CD4-positive, alpha-beta T cell treated with Interleukin-21 for 1 hour (primary cell): Measurements from ENCODE around the gene WDR46.
A peak's percentile ranks its signal among the peaks of the same experiment; 100 is the strongest.

Experiments
- DNase-seq: peaks from one replicate; pipeline ENCODE4 v3.0.0-alpha.2; 2020

WDR46 gene

DNA sequence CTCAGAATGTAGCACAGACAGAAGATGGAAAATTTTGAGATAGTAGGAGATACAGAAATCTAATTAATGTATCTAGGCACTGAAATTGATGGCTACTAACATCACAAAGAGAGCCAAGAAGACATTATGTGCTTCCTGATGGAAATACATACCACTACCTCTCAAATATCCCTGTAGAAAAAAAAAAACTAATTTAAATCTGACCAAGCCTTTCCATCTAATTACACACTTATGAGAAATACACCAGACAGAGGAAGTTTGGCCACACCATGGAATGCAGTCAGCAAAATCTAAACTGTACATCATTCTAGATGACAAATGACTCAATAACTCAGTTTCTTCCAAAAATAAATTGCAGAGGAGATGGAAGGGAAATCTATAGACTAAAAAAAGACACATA lies 36.3 kb downstream of the WDR46 start:
- DNase-seq = no peak

DNA sequence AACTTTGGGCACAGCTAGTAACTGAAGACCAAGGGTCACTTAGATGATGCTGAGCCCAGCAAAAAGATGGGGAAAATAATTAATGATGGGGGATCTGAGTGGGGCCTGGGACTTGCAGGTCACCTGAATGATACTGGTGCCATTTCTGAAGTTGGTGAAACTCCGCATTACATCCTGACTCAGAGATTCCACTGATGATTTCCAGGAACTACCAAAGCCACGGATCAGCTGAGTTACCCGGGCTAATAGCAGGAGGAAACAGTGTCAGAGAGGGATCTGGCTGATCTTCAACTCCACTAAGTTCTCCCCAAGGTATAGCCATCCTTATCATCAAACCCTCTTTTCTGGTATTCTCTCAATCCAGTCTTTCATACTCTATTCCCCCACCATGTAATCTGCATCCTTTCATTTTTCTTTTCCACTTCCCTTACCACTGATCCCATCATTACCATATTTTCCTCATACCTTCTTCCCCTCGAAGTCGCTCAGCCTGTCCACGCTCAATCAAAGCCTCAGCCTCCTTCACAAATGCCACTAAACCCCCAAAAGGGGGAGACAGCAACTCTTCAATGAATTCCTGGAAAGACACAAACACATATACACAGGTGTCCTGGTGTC lies 37.5 kb downstream of the WDR46 start:
- DNase-seq = no peak

DNA sequence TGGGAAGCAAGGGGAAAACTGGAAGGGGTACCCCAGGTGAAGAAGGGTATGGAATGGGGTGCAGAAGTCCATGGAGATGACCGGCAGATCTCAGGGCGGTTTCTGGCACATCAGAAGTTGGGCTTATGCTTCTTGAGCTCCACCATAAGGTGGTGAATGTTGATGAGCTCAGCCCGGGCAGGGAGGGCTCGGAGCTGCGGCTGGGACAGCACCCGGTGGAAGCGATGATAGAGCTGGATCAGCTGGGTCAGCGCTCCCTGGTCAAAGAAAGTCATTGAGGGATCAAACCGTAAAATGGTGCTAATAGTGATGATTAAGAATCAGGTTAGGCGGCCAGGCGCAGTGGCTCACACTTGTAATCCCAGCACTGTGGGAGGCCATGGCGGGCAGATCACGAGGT lies 38.3 kb downstream of the WDR46 start:
- DNase-seq = no peak

DNA sequence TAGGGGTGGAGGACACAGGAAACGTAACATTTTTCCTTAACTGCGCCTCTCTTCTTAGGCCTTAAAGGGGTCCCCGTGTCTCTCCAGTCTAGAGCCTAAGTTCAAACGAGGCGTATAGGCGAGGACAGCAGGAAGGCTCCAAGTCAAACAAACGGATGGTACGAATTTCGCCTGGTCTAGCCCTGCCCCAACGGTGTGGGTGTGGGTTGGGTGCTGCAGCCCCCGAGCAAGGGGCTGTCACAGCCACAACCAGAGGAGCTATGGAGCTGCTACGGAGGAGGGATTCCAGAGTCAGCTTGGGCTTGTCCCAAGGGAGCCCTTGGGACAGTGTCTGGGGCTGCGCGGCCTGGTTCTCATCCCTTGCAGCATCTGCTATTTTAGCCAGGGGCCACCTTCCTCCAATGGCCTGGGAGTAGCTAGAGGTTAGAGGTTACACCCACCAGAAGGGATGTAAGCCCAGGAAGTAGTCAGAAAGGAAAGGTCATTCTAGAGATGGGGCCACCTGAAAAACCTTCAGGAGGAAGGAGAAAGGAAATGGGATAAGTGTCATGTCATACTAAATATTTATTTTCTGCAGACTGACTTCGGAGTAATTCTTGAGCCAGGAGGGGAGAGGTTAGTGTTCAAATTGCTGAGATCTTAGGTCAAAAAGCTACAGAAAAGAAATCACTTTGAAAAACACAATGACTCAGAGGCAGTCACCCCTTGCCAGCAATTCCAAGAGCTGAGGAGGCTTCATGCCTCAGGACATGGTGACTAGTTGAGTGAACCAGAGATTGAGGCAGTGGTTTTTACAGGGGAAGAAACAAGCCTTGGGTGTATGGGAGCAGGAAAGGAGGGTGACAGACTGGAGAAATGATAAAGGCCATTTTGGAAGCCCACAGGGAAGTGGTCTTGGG lies 39.1 kb downstream of the WDR46 start:
- DNase-seq = no peak

DNA sequence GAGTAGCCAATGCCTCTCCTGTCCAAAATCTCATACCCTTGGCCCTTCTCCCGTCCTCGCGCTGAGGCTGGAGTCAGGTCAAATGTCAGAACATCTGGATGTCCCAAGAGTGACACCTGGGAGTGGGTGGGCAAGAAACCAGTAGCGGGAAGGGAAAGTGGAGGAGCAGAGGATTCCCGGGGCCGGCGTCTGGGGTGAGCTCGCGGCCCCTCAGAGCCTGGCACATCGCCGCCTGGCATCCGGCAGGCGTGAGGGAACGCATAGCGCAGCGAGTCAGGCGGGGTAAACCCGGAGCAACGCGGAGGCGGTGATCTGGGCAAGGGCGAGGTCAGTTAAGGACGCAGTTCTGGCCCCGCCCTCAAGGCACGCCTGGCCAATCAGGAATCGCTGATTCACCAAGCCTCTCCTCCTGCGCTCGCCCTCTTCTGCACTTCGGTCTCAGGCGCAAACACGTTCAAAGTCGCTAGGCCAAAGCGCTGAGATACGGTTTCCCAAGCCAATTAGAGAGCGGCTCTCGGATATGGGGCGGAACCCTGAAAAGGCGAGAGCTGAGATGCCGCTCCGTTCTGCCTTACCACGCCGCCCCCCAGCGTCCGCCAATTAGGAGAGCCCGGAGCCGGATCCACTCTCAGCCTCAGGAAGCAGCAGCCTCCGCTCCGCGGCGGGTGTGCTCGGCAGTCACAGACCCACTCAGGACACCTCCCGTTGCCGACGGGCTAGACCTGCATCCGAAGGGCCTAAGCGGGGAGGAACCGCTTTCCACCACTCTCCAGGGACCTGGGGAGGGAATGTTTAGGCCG lies 39.9 kb downstream of the WDR46 start:
- peak; percentile 99 for DNase-seq

DNA sequence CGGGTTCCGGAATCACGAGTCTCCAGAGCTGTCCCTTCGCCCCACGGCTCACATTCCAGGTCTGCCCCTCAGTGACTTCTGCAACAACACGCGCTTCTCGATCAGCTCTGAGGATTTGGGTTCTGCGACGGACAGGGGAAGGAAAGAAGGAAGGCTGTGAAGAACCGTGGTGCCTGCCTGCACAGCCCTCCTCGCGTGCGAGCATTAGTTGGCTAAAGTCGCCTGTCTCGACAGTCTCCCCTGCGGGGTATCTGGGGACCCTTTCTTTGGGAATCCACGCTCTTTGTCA lies 40.5 kb downstream of the WDR46 start:
- DNase-seq = no peak

DNA sequence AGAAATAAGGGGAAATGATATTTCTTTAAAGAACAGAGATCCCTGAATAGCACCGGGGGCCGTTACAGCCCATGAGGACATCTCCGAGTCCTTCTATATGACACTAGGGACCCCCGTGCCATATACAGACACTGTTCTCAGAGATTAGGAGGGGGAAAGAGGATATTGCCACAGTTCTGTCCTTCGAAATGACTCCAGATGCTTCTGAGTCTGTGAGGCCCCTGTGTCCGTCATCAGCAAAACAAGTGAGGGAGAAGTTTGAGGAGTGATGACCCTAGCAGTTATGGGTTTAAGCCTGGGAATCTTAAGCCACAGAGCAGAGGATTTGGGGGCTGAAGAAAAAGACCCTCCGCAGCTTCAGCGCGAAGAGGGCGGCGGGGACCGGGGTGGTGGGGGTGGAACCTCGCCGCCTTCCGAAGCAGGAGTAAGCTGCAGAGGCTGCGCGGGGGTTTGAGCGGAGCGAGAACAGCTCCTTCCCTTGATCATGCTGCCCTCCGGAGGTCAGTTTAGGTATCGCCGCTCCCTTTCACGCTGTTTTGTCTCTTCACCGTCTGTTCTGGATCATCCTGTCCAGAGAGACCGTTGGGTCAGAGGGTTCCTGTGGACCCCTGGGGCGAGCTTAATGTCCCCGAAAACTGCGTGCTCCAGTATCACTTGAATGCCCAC lies 40.9 kb downstream of the WDR46 start:
- peak; percentile 90 for DNase-seq

DNA sequence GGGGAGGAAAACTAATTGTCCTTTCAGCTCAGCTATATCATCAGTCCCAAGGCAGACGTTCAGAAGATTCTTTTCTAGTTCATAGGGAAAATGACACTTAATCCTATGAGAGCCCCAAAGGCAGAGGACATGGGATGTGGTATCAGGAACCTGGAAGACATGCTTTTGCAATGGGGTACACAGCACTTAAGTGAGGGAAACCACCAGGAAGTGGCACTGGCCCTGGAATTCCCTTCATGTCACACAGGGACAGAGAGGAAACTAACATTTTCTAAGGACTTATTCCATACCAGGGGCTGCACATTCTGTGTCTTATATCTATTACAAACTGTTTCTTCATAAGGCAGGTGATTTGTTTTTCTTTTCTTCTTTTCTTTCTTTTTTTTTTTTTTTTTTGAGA lies 45.6 kb downstream of the WDR46 start:
- DNase-seq = no peak

DNA sequence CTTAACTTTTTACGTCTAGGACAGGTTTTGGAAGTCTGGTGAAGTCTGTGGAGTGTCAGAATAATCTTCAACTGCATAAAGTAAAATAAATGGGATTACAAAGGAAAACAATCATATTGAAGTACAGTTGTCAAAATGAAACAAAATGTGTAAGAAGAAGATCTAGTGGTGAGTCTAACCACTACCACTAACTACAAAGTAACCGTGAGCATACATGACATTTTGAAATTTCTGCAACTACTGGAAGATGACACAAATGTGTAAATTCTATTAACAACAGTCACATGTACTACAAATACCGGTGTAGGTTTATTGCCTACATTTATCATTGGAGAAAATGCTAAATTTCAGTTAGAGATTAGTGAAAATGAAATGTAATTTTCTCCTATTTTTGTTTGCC lies 47.1 kb downstream of the WDR46 start:
- no peak for DNase-seq

DNA sequence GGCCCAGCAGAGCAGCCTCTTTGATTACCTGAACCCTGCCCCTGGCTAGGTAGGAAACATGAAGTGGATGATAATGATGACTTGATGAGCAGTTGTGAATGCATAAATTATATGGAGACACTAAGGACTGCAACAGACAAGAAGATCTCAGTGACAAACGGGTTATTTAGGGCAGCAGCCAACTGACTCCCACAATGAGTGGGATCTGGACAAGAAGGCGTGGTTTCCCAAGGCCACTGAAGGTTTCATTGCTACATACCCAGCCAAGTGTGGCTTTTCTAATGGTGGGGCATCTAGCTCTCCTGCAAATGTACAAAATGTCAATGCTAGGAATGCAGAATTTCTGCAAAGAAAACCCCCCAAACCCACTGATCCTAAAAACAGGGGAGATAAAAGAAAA lies 51.3 kb downstream of the WDR46 start:
- DNase-seq = no peak

DNA sequence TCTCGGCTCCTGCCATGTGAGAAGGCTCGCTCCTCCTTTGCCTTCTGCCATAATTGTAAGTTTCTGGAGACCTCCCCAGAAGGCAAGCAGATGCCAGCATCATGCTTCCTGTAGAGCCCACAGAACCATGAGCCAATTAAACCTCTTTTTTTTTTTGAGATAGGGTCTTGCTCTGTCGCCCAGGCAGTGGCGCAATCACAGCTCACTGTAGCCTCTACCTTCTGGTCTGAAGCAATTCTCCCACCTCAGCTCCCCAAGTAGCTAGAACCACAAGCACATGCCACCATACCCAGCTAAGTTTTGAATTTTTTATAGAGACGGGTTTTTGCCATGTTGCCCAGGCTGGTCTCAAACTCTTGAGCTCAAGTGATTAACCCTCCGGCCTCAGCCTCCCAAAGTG lies 52.2 kb downstream of the WDR46 start:
- DNase-seq = no peak

DNA sequence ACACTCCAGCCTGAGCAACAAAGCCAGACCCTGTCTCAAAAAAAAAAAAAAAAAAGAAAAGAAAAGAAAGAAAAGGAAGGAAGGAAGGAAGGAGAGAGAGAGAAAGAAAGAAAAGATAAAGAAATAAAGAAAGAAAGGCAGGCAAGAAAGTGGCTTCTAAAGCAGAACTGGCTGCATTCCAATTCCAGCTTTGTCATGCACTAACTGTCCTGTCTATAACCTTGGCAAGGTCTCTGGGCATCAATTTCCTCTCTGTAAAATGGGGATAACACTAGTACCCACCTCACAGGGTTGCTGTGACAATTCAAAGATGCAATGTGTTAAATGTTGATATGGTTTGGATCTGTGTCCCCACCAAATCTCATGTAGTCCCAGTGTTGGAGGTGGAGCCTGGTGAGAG lies 52.7 kb downstream of the WDR46 start:
- DNase-seq = no peak

DNA sequence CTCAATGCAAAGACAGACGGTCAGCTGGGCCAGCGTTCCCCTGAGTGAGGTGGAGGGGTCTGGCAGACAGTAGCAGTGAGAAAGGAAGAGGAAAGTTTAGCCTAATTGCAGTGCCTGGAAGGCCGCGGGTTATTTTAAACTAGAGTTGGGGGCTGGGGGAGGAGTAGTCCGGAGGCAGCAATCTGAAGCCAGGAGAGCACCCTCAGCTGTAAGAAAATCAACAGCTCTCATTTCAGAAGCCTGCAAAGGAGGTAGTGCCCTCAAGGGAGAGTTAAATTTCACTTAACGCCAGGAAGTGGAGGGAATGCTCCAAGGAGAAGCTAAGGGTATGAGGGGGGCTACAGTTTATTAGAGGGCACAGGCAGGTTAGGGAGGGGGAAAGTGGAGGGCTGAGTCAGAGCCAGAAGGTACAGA lies 53.8 kb downstream of the WDR46 start:
- DNase-seq = no peak
